ENCODE results near the gene CFAP157. TPM values are rescaled to one million over a fixed set of nuclear protein-coding genes. Genes with fewer than 3 reads are reported as not detected.

CFAP157 gene
- total RNA-seq, result not detected in 2 replicates
- 0.03 TPM in 1 of 2 replicates, not detected in the other for polyA plus RNA-seq
- polyA plus RNA-seq (2011; cell fraction: cytosol; rRNA removed), result 0.04 TPM in 1 of 2 replicates, not detected in the other
- 0.22 and 0.32 TPM in 2 replicates for polyA plus RNA-seq (2011; cell fraction: nucleus; rRNA removed)
- polyA plus RNA-seq (2012), result 1.2 and 1.5 TPM in 2 replicates
- polyA minus RNA-seq, result 0.15 TPM in 1 of 2 replicates, not detected in the other
- not detected for polyA minus RNA-seq (2011; cell fraction: cytosol; rRNA and poly(A)+ RNA removed)
- not detected in 2 replicates for polyA minus RNA-seq (2011; cell fraction: nucleus; rRNA and poly(A)+ RNA removed)
- not detected for Bru-seq, nascent RNA
- BruChase-seq, experiment 1, labeled RNA remaining after a 6-hour chase, result percentile 24 among the genes with signal in this experiment
- BruChase-seq, experiment 2, labeled RNA remaining after a 2-hour chase, result not detected
- long read RNA-seq, partial matches to known transcripts, result 0 of 16 reads
- long read RNA-seq, other reads (novel, unspliced or antisense), result 16 of 16 reads

DNA sequence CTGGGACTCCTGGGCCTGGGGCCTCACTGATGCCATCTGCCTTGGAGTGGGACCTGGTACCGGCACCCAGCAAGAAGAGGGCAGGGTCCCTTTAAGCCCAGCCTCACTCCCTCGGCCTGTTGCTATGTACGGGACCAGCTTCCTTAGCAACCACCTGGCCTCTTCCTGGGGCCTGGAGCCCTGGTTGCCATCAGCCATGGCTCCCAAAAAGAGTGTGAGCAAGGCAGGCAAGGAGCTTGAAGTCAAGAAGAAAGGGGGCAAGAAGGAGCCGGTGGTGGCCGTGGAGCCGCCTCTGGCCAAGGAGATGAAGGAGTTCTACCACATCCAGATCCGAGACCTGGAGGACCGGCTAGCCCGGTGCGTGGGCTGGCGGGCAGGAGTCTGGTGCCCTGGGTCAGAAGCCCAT is at the start of gene CFAP157:
Gene CFAP157, plus strand, starts transcription at position 153 of the 406 bp plus-strand sequence. Its CDS starts 44 bp downstream, at position 197.
- dilution Hi-C loops (cut with MboI; ENCODE audit: extremely low pct_ligation_motif_present, low sequenced_read_pairs) (no loop called here), intact Hi-C loops (cut with micrococcal nuclease) (no loop called here)
- Histone ChIP-seq H4K20me1 (replicated peaks; ENCODE audit: control insufficient read depth, extremely low read depth, insufficient read depth, low read length) (no peaks in the 10 kb centered on the region), H3K79me2 (ENCODE audit: control insufficient read depth, insufficient read depth, low read length) (no peaks in the 10 kb centered on the region), H3K4me3 (replicated peaks in 1 of 3; ENCODE audit: insufficient read depth in 1 of 3, low read depth in 1 of 3, low read length in 3 of 3) (no peak within 1 kb of the TSS), H3K4me1 (ENCODE audit: control insufficient read depth, extremely low read depth, insufficient read depth, low read length) (no peaks in the 10 kb centered on the region), H2AFZ (ENCODE audit: low read depth, low read length) (no peak within 1 kb of the TSS), H3K9ac (replicated peaks; ENCODE audit: extremely low read depth, insufficient read depth, low read length) (no peak within 1 kb of the TSS), H3K4me2 (ENCODE audit: insufficient read depth, low read length) (no peak within 1 kb of the TSS), H3K27me3 (ENCODE audit: control insufficient read depth in 2 of 2, insufficient read depth in 2 of 2, low read length in 2 of 2) (no peaks in the 10 kb centered on the region), H3K9me3 (replicated peaks; ENCODE audit: control insufficient read depth, insufficient read depth, low read length) (no peaks in the 10 kb centered on the region), H3K27ac (ENCODE audit: insufficient read depth, low read depth, low read length) (no peak within 1 kb of the TSS), H3K9me1 (replicated peaks; ENCODE audit: control insufficient read depth, extremely low read depth, insufficient read depth, low read length) (no peaks in the 10 kb centered on the region), H3K36me3 (ENCODE audit: control insufficient read depth in 2 of 2, extremely low read depth in 1 of 2, insufficient read depth in 2 of 2, low read length in 2 of 2) (no peaks in the 10 kb centered on the region)
- ChIA-PET POLR2A (interaction anchor here (0.6 kb wide), 1 partner anchor 182 kb away, joined by 5 read pairs; no protein-coding TSS in a partner anchor), CTCF (no interaction called here)
- no peak for DNase-seq (ENCODE audit: low read depth, low spot score)
- TF ChIP-seq CTCF (IDR thresholded peaks at IDR 0.05; ENCODE audit: extremely low read depth in 1 of 2, insufficient read depth in 1 of 2, low read depth in 1 of 2, low read length in 2 of 2) (no peak), POLR2A (IDR thresholded peaks at IDR 0.05; ENCODE audit: low read depth, low read length) (no peak), EZH2 (IDR thresholded peaks at IDR 0.05; ENCODE audit: borderline replicate concordance, low read depth, low read length, severe bottlenecking) (no peak), MYC (IDR thresholded peaks at IDR 0.05; ENCODE audit: low read depth, low read length) (no peak), JUN (IDR thresholded peaks at IDR 0.05; ENCODE audit: borderline replicate concordance, insufficient read depth, insufficient read length, low read depth) (no peak), POLR2AphosphoS5 (IDR thresholded peaks at IDR 0.05; ENCODE audit: insufficient read depth, low read depth, low read length) (no peak), FOS (IDR thresholded peaks at IDR 0.05; ENCODE audit: borderline replicate concordance, insufficient read depth, low read length) (no peak), MAX (IDR thresholded peaks at IDR 0.05; ENCODE audit: insufficient read depth, insufficient read length) (no peak), GATA2 (IDR thresholded peaks at IDR 0.05; ENCODE audit: insufficient read depth, insufficient read length, low read depth, low read length) (no peak)
- no peak for FAIRE-seq
- BruUV-seq (replicated peaks), result no TSS peak

All from endothelial cell of umbilical vein (primary cell).